IPS-NIHi7 (cell line): ENCODE data around the gene BRINP3.

ENCODE experiments used
- DNase-seq: peaks from one replicate; pipeline ENCODE4 v3.0.0; 2012; ENCODE audit warnings: mixed read lengths; ENCODE audit errors: extremely low spot score

Gene BRINP3

GRCh38 chr1:190452272-190452848, 25.3 kb downstream of the BRINP3 start:
- DNase-seq, result no peak

- DNase-seq, result no peak
These were observed 33.2 kb downstream of the BRINP3 start for GRCh38 chr1:190444464-190444863.

- DNase-seq, result no peak
These were observed 38.2 kb downstream of the BRINP3 start for GRCh38 chr1:190439447-190439846.

- no peak for DNase-seq
These were observed 41.0 kb downstream of the BRINP3 start for GRCh38 chr1:190436615-190437014.

GRCh38 chr1:190429932-190430331, 47.7 kb downstream of the BRINP3 start:
- DNase-seq, result no peak

- no peak for DNase-seq
These were observed 48.5 kb downstream of the BRINP3 start for GRCh38 chr1:190429141-190429540.

- DNase-seq, result no peak
These were observed 61.4 kb downstream of the BRINP3 start for GRCh38 chr1:190416239-190416638.

- no peak for DNase-seq
These were observed 64.5 kb downstream of the BRINP3 start for GRCh38 chr1:190413142-190413541.

GRCh38 chr1:190403402-190403801, 74.3 kb downstream of the BRINP3 start:
- DNase-seq, result no peak

GRCh38 chr1:190399233-190399632, 78.4 kb downstream of the BRINP3 start:
- no peak for DNase-seq

- DNase-seq, result no peak
These were observed 86.1 kb downstream of the BRINP3 start for GRCh38 chr1:190391582-190391981.

- DNase-seq, result no peak
These were observed 99.7 kb downstream of the BRINP3 start for GRCh38 chr1:190377991-190378390.

- DNase-seq, result no peak
These were observed 100.4 kb downstream of the BRINP3 start for GRCh38 chr1:190377294-190377693.

GRCh38 chr1:190376044-190376443, 101.6 kb downstream of the BRINP3 start:
- no peak for DNase-seq

- peak; percentile 19 for DNase-seq
These were observed 103.8 kb downstream of the BRINP3 start for GRCh38 chr1:190373705-190374336.

GRCh38 chr1:190367200-190367599, 110.5 kb downstream of the BRINP3 start:
- no peak for DNase-seq

- no peak for DNase-seq
These were observed 112.4 kb downstream of the BRINP3 start for GRCh38 chr1:190365283-190365682.

GRCh38 chr1:190353538-190354101, 124.0 kb downstream of the BRINP3 start:
- DNase-seq, result no peak

- no peak for DNase-seq
These were observed 133.2 kb downstream of the BRINP3 start for GRCh38 chr1:190344454-190344853.

- DNase-seq, result no peak
These were observed 138.8 kb downstream of the BRINP3 start for GRCh38 chr1:190338829-190339228.

GRCh38 chr1:190328871-190329270, 148.8 kb downstream of the BRINP3 start:
- no peak for DNase-seq

- DNase-seq, result no peak
These were observed 149.3 kb downstream of the BRINP3 start for GRCh38 chr1:190328361-190328760.

GRCh38 chr1:190327271-190327670, 150.4 kb downstream of the BRINP3 start:
- no peak for DNase-seq

- DNase-seq, result no peak
These were observed 154.1 kb downstream of the BRINP3 start for GRCh38 chr1:190323530-190323929.
